ENCODE measurements around the gene TMEM150C.
"Not testable (repeated sequence)": the region's sequence is repeated elsewhere in the genome, so short reads cannot be mapped to it uniquely, and the experiment has no call there.

Gene TMEM150C

GRCh38 chr4:82479562-82479961 lies 82.2 kb downstream of the TMEM150C start:
- no peak for DNase-seq (ENCODE audit: low read depth in 2 of 3, low spot score in 1 of 3)

GRCh38 chr4:82477469-82477868 lies 84.3 kb downstream of the TMEM150C start:
- DNase-seq (ENCODE audit: low read depth in 2 of 3, low spot score in 1 of 3) = not testable (repeated sequence)

GRCh38 chr4:82475931-82476330 lies 85.9 kb downstream of the TMEM150C start:
- not testable (repeated sequence) for DNase-seq (ENCODE audit: low read depth in 2 of 3, low spot score in 1 of 3)

GRCh38 chr4:82473621-82474164 lies 88.1 kb downstream of the TMEM150C start:
- no peak for DNase-seq (ENCODE audit: low read depth in 2 of 3, low spot score in 1 of 3)

- DNase-seq (ENCODE audit: low read depth in 2 of 3, low spot score in 1 of 3) = not testable (repeated sequence)
Observed at GRCh38 chr4:82473080-82473479, 88.7 kb downstream of the TMEM150C start.

- DNase-seq (ENCODE audit: low read depth in 2 of 3, low spot score in 1 of 3) = no peak
Observed at GRCh38 chr4:82469791-82470345, 91.9 kb downstream of the TMEM150C start.

- no peak for DNase-seq (ENCODE audit: low read depth in 2 of 3, low spot score in 1 of 3)
Observed at GRCh38 chr4:82467471-82467870, 94.3 kb downstream of the TMEM150C start.

GRCh38 chr4:82463221-82463620 lies 98.6 kb downstream of the TMEM150C start:
- no peak for DNase-seq (ENCODE audit: low read depth in 2 of 3, low spot score in 1 of 3)

GRCh38 chr4:82462415-82462831 lies 99.4 kb downstream of the TMEM150C start:
- DNase-seq (ENCODE audit: low read depth in 2 of 3, low spot score in 1 of 3) = peak; percentile 72 to 90 (median 78)

GRCh38 chr4:82461710-82462109 lies 100.1 kb downstream of the TMEM150C start:
- DNase-seq (ENCODE audit: low read depth in 2 of 3, low spot score in 1 of 3) = no peak

- DNase-seq (ENCODE audit: low read depth in 2 of 3, low spot score in 1 of 3) = no peak
Observed at GRCh38 chr4:82458729-82459128, 103.1 kb downstream of the TMEM150C start.

- DNase-seq (ENCODE audit: low read depth in 2 of 3, low spot score in 1 of 3) = no peak
Observed at GRCh38 chr4:82457266-82457665, 104.5 kb downstream of the TMEM150C start.

GRCh38 chr4:82452026-82452425 lies 109.8 kb downstream of the TMEM150C start:
- no peak for DNase-seq (ENCODE audit: low read depth in 2 of 3, low spot score in 1 of 3)

GRCh38 chr4:82450966-82451755 lies 110.6 kb downstream of the TMEM150C start:
- DNase-seq (ENCODE audit: low read depth in 2 of 3, low spot score in 1 of 3) = no peak

GRCh38 chr4:82447886-82448285 lies 113.9 kb downstream of the TMEM150C start:
- no peak for DNase-seq (ENCODE audit: low read depth in 2 of 3, low spot score in 1 of 3)

GRCh38 chr4:82439088-82439487 lies 122.7 kb downstream of the TMEM150C start:
- DNase-seq (ENCODE audit: low read depth in 2 of 3, low spot score in 1 of 3) = no peak

GRCh38 chr4:82437285-82438005 lies 124.3 kb downstream of the TMEM150C start:
- DNase-seq (ENCODE audit: low read depth in 2 of 3, low spot score in 1 of 3) = no peak

GRCh38 chr4:82436780-82437179 lies 125.0 kb downstream of the TMEM150C start:
- no peak for DNase-seq (ENCODE audit: low read depth in 2 of 3, low spot score in 1 of 3)

- no peak for DNase-seq (ENCODE audit: low read depth in 2 of 3, low spot score in 1 of 3)
Observed at GRCh38 chr4:82436130-82436529, 125.7 kb downstream of the TMEM150C start.

GRCh38 chr4:82434949-82435348 lies 126.8 kb downstream of the TMEM150C start:
- DNase-seq (ENCODE audit: low read depth in 2 of 3, low spot score in 1 of 3) = no peak

- peak in 1 of 3 donors; percentile 25 for DNase-seq (ENCODE audit: low read depth in 2 of 3, low spot score in 1 of 3)
Observed at GRCh38 chr4:82433791-82434190, 128.0 kb downstream of the TMEM150C start.
